Retina (tissue), 1 donor: Measurements from ENCODE around the gene ADGRL2.

Source experiments
- DNase-seq: peaks from one replicate; pipeline ENCODE4 v3.0.0-alpha.2; 2016

Gene ADGRL2

GRCh38 chr1:81806432-81806770, 5.7 kb downstream of the ADGRL2 start:
- no peak for DNase-seq

DNA sequence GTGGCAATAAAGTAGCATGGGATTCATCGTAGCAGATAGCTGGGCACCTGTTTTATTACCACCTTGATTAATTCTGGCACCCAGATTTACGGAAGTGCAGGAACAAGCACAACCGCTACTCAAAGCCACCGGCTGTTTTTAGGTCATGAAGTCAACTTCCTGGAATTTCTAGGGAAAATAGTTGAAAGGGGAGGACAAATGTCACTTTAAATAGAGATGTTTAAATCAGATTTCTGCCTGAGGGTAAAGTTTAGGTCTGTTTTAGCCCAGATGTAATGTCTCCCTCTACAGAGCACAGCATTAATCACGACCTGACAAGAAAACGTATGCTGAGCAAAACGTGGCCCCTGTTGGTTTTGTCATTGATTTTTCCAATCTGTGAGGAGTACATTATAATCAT, 8.0 kb downstream of the ADGRL2 start:
- DNase-seq, result peak; percentile 48

DNA sequence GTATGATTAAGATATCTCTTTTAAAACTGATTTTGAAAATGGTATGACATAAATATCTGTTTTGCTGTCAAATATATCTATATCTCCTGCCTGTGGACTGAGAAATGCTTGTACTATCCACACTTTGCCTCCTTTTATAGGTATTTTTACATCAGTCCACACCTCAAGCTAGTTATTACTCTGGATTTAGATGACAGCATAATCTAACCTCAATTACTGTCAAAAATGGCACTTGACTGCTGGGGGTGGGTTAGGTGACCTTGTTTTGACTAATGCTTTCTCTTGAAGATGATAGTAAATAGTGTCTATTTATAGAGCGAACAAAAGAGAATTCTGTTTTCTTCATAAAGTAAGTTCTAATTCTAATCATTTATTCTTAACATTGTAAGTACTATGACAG, 9.1 kb downstream of the ADGRL2 start:
- no peak for DNase-seq

DNA sequence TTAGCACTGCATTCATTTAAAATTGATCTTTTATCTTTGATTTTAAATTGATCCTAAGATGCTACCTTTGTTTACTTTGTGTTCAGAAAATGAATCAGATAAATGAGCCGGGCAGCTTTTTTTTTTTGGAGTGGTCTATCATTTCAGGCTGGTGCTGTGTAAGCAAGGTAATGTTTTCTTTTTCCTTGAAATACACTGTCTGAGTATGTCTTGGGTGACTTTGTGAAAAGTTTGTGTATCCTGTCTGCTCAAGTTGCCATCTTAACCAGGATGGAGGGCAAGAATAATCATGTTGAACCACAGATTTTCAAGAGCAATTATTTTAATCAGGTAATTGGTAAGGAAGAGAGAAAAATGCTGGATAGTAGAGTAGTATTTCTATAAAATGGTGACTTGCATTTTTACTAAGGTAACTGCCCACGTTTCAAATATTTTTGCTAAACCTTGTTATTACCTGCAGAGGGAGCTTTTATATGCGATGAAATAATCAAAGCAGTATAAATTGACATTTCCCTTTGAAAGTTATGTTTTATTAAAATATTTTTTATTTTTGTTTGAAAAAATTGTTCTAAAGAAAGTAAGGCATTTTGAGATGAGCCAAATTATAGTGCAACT, 11.1 kb downstream of the ADGRL2 start:
- no peak for DNase-seq

GRCh38 chr1:81812712-81813111, 12.0 kb downstream of the ADGRL2 start:
- no peak for DNase-seq

- DNase-seq, result no peak
Measured at GRCh38 chr1:81813691-81814090, 13.0 kb downstream of the ADGRL2 start.

- no peak for DNase-seq
Measured at GRCh38 chr1:81819613-81820012, 18.9 kb downstream of the ADGRL2 start.

DNA sequence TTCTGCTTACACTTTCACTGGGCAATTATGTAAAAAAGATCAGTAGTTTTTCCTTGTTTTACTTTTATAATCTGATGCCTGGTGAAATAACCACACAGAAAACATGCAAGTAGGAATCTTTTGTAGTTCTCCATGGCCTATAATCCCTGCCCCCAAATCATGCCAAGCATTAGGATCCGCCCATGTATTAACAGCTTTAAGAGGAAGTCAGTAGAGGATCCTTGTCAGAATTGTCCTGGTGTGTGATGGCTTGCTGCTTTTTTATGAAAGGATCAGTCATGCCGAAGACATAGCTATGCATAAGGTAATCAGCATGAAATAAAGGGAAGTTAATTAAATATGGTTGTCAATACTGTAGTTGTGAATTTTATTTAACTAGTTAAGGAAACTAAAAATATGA, 20.0 kb downstream of the ADGRL2 start:
- DNase-seq, result no peak

DNA sequence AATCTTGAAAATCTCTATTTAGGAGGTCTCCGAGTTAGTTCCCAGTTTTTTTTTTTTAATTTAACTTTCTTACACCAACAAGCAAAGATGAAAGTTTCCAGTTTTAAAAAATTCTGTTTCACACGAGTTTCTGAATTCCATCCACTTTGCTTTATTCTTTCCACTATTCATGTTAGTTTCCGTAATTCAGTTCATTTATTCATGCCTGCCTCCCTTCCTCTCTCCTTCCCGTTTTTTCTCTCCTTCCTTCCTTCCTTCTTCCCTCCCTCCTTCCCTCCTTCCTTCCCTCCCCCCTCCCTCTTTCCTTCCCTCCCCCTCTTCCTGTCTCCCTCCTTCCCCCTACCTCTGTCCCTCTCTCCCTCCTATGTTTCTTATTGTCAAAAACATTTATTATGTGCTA, 22.3 kb downstream of the ADGRL2 start:
- DNase-seq, result no peak

DNA sequence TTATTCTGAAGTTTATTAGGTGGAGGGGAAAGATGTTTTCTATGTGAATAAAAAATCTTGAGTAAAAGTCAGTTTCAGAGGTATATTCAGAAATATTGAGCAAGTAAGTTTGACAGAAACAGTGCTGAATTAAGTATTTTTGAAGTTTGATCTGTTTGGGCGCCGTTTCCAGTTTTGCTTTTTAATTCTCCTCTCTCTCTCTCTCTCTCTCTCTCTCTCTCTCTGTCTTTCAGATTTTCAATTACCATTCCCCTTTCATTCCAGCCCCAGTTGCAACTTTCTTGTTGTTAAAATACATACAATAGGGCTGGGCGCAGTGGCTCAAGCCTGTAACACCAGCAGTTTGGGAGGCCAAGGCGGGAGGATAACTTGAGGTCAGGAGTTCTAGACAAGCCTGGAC, 24.0 kb downstream of the ADGRL2 start:
- no peak for DNase-seq

- DNase-seq, result no peak
Measured at GRCh38 chr1:81827942-81828341, 27.2 kb downstream of the ADGRL2 start.

GRCh38 chr1:81832573-81832972, 31.8 kb downstream of the ADGRL2 start:
- DNase-seq, result no peak

DNA sequence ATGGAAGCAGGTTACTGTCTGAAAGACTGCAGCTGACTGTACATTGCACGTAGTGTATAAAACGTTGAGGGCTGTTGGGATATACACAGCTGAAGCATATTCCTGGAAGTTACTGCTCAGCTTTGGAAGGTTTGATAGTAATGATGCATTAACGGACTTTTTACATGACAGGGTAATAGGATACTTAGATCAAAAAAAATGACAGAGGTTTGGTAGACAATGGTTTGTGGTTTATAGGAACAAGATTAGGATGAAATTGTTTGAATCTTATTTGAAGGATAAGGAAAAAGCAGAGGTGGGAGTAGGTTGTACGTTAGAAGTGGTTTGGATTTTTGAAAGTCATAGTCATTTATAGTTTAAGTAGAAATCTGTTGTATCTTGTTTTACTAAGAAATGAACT, 33.0 kb downstream of the ADGRL2 start:
- DNase-seq, result no peak

DNA sequence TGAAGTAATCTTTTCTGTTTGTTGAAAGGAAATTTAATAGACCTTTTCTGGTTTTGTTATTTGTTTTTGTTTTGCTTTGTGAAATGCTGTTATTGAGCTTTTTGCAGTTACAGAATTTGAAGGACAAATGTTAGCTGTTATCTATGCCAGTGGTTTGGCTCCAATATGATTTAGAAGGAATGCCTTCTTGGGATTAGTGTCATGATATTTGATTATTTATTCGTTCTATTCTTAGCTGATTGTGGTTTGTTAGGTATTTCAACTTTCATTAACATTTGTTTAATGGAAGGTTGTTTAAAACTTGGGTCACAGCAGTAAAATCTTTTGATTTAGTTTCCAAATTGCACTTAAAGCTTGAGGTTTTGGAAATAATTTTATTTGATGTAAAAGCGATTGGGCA, 33.5 kb downstream of the ADGRL2 start:
- DNase-seq, result no peak

DNA sequence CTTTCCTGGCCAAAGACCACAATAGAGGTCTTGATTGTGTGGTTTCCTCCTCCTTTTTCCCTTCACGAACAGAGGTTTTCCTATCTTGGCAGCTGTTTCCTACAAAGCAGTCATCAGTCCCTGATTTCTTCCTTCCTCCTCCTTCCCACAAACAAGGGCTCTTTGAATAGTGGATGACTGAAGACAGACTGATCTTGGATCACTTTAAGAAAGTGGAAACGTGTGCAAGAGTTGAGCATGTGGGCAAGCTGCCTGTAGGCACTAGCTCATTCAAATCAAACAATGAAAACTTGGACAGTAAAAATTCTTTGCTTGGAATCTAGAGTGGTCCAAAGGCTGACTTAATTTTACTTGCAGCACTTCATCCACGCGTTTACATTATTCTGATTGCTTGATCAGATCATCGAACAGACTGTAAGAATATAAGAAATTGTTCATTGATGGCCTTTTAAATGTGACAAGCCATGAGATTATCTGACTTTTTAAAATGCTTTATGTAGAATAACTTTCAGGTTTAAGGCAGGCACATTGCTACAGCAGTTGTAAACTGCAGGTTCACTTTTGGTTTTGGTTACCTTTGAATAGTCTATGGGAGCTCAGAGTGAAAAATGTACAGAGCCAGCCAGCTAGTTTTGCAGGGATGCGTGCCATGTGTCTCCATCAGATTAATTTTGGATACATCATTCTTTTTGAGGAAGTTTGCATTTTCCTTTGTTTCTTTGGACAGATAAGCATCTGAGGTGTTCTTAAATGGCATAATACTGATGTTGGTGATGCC, 34.4 kb downstream of the ADGRL2 start:
- no peak for DNase-seq

DNA sequence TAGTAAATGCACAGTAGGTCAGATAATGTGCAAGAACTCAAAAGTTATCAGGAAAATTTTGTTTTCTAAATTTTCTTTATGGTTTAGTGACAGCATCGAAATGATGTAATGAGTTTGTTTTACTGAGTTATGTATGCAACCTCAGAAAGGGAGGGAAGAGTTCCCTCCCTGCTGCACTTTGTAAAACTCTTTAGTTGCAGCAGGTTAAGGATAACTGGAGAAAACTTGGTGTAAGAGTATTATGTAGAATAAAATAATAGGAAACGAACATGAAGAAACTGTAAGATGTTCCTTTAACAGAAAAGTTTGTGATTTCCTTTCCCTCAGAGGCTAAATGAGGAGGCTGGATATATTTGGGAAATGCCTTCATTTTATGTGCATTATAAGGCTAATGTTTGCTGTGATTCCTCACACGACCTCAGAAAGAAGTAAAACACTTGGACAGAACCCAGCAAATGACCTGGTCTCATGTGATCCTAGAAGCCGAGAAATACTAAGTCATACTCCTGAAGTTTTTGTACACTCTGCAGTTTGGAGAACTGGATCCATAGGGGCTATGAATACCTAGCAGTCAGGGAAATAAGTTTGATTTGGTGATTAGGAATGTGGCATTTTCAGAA, 35.4 kb downstream of the ADGRL2 start:
- DNase-seq, result no peak

DNA sequence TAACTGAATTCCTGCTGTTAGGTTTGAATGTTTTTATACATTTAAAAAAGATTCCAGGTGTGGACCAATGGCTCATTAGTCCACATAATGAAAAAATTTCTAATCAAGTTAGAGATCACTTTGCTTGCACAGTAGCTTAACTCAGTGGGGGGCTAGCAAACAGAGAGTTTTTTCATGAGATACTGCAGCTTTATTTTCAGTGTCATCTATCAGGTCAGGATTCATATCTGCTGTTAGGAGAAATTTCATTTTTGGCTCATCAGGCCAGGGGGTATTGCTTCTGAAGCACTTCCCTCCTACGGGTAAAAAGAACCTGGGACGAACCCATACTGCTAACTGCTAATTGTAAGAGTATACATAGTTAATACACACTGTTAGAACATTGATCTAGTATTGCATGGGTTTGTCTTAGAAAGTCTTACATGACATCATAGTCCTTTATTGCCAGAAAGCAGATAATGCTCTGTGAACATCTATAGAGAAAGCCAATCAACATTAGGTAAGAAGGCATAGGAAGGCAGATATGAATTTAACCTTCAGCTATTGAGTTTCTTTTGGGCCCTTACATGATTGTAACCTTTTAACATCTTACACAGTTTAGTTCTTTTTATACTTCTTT, 38.0 kb downstream of the ADGRL2 start:
- DNase-seq, result no peak

DNA sequence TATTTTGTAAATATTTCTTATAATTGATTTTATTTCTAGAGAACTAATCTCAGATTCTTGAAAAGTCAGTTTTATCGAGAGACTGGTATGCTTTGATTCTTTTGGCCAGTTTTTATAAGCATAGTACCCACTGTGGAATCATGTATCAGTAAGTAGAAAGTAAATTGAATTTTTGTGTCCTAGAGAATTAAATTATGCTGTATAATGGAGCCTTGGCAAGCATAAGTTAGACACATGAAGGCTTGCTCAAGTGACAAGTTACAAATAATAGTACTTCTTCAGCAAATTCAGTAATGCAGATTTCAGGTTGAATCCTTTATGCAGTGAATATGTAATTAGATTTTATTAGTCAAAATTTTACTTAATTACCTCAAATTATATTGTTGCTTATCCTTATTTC, 40.1 kb downstream of the ADGRL2 start:
- no peak for DNase-seq

DNA sequence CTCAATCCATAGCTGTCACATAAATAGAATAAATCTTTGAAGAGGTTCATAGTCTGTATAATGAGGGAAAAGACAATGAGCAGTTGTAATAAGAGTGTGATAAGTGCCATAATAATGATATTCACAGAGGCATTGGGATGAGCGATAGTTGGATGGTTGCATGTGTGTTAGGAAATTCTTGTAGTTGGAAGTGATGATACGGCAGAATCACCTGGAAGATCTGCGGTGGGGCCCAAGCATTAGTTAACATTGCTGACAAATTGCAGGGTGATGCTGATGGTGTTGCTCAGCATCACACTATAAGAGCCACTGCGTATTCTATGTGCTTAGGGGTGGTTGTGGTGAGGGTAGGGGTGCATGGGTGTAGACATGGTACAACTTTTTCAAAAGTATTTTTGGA, 41.1 kb downstream of the ADGRL2 start:
- no peak for DNase-seq

GRCh38 chr1:81844477-81844876, 43.7 kb downstream of the ADGRL2 start:
- DNase-seq, result no peak

DNA sequence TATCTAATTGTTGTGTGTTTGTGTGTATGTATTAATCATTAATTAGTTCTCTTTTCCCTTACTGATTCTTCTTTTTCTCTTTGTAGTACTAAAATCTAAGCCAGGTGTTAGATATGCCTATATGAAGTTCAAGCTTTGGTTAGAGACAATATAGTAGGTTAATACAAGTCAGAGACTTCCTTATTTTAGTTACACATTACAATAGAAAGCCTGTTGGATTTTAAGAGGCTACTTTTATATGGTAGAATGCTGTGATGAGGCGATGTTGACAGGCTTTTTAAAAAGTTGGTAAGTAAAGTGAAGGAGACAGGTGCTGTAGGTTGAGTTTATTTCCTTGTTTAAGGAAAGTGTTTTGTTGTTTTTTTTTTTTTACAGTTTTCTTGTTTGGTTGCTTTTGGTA, 45.9 kb downstream of the ADGRL2 start:
- no peak for DNase-seq

DNA sequence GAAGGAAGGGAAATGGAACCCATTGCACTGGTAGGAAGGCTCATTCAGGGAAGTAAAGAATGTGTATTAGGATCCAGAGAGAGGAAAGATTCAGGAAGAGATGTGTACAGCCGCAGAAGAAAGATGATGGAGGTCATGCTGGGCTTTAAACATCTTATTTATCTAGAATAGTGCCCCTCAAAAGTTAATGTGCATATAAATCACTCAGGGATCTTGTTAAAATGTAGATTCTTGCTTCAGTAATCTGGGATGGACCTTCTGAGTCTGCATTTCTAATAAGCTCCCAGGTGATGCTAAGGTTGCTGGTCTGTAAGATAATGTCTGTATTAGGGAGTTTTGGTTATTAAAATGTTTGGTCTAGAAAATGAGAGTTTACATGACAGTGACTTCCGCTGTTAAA, 46.3 kb downstream of the ADGRL2 start:
- no peak for DNase-seq

DNA sequence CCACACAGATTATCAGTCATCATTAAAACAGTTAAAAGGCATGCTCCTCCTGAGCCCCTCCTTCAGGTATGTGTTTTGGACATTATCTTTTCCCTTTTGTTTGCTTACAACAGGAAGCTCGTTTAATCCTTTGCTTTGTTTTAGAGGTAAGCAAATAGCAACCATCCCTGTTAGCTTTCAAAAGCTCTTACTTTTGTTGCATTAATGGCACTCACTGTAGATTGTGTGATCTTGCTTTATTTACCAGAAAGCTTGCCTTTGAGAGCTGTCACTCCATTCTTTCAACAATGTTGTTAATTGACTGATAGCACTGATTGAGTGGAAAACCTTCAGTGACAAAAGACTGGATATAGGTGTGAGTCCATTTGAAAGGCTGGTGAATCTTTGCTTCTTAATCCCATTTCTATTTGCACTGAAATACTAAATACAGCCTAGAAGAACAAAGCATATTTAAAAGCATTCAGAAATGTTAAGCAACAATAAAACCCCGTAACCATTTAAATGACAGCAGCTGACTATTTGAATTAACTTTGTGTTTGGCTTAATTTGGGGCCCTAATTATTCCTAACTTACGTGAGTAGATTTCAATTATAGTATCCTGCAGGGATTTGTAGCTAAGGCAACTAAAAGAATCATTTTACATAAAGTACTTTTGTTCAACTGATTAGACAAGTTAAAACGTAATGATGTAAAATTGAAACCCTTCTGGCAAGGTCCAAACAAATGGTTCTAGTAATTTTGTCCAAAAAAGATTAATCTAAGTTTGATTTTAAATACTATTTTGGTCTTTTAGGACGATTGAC, 48.3 kb downstream of the ADGRL2 start:
- DNase-seq, result no peak
